HepG2 (cell line): ENCODE measurements around the gene VMO1. TPM values are rescaled to one million over a fixed set of nuclear protein-coding genes. Genes with fewer than 3 reads are reported as not detected.
A peak's percentile ranks its signal among the peaks of the same experiment; 100 is the strongest.

Experiments used
- BCL6 ChIP-seq: IDR thresholded peaks from 2 replicates; pipeline ENCODE4 v1.6.1; 2016; ENCODE audit warnings: missing genetic modification reagents, missing compliant biosample characterization
- ETV6 ChIP-seq: sonication (generic); formaldehyde crosslinking; conservative IDR thresholded peaks from 2 replicates; pipeline ENCODE4 v1.4.0; 2020; ENCODE audit warnings: missing genetic modification reagents
- KDM1A ChIP-seq: IDR thresholded peaks from 2 replicates; pipeline ENCODE4 v1.6.1; 2016; ENCODE audit warnings: missing compliant biosample characterization
- MAFK ChIP-seq, 2 experiments: IDR thresholded peaks in 1 of 2; conservative IDR thresholded peaks in 1 of 2; 2 replicates each; pipeline ENCODE4 v1.6.1; 2011; ENCODE audit warnings: improper control_type of control experiment in 2 of 2, low read length in 2 of 2
- PHF20 ChIP-seq: sonication (generic); formaldehyde crosslinking; IDR thresholded peaks from 2 replicates; pipeline ENCODE4 v1.5.0; 2020; ENCODE audit warnings: mild to moderate bottlenecking, missing genetic modification reagents
- RFX5 ChIP-seq: IDR thresholded peaks from 2 replicates; pipeline ENCODE4 v1.6.1; 2011; ENCODE audit warnings: low read depth, low read length, improper control_type of control experiment
- SRSF9 ChIP-seq: fragments of 200-400 bp; formaldehyde crosslinking; IDR thresholded peaks from 2 replicates; pipeline ENCODE4 v1.6.1; 2018; ENCODE audit warnings: borderline replicate concordance, mild to moderate bottlenecking, low read depth, low read length; ENCODE audit not compliant: insufficient read depth, poor library complexity, severe bottlenecking
- SSRP1 ChIP-seq: IDR thresholded peaks from 2 replicates; pipeline ENCODE4 v1.6.1; 2016; ENCODE audit warnings: control low read depth
- YY1 ChIP-seq: IDR thresholded peaks from 2 replicates; pipeline ENCODE4 v1.6.1; 2011; ENCODE audit warnings: low read length, low read depth, moderate library complexity, mild to moderate bottlenecking; ENCODE audit not compliant: insufficient read depth, insufficient replicate concordance
- ZC3H13 ChIP-seq: sonication (generic); formaldehyde crosslinking; IDR thresholded peaks from 2 replicates; pipeline ENCODE4 v1.8.1; 2023; ENCODE audit warnings: mild to moderate bottlenecking, missing genetic modification reagents, moderate library complexity
- ZMAT3 ChIP-seq: sonication (generic); formaldehyde crosslinking; conservative IDR thresholded peaks from 2 replicates; pipeline ENCODE4 v1.7.0; 2021; ENCODE audit warnings: missing genetic modification reagents
- ZNF350 ChIP-seq: sonication (generic); formaldehyde crosslinking; IDR thresholded peaks from 2 replicates; pipeline ENCODE4 v1.4.0; 2020; ENCODE audit warnings: mild to moderate bottlenecking, low read depth, missing genetic modification reagents, borderline replicate concordance
- polyA plus RNA-seq, 8 experiments: library from polyadenylated mRNA; depleted of rRNA in 3 of 8; stranded (reverse) in 7 of 8; unstranded in 1 of 8; fragments of >200 nt; fragmentation: Illumina TruSeq in 4 of 8; extraction: Trizol in 4 of 8; gene quantifications; 2 replicates each; pipeline versions ENCODE4 v1.2.1 to v1.2.3, GENCODE V29; 2011 to 2016; ENCODE audit warnings: low read depth in 4 of 8, missing spikeins in 1 of 8, mixed read lengths in 1 of 8; ENCODE audit not compliant: insufficient read depth in 1 of 8
- total RNA-seq, 5 experiments: library from RNA; depleted of rRNA; stranded (reverse); fragments of >200 nt; fragmentation: Illumina TruSeq; extraction: Trizol; gene quantifications; 2 replicates each; pipeline ENCODE4 v1.2.3, GENCODE V29; 2016; ENCODE audit warnings: low read depth in 1 of 5
- TF ChIP-seq, protein P1 (sequence below): sonication (generic); formaldehyde crosslinking; IDR thresholded peaks from 2 replicates; pipeline ENCODE4 v1.5.0; 2020; ENCODE audit warnings: mild to moderate bottlenecking, missing genetic modification reagents, borderline replicate concordance
- TF ChIP-seq, protein P2 (sequence below): sonication (generic); formaldehyde crosslinking; IDR thresholded peaks from 2 replicates; pipeline ENCODE4 v1.4.0; 2020; ENCODE audit warnings: mild to moderate bottlenecking, missing genetic modification reagents, borderline replicate concordance

VMO1 gene
- total and polyA plus RNA-seq, 2 of the 13 experiments (the other 11 are each of a cell fraction or from before 2014, with no cell fraction given): not detected

DNA sequence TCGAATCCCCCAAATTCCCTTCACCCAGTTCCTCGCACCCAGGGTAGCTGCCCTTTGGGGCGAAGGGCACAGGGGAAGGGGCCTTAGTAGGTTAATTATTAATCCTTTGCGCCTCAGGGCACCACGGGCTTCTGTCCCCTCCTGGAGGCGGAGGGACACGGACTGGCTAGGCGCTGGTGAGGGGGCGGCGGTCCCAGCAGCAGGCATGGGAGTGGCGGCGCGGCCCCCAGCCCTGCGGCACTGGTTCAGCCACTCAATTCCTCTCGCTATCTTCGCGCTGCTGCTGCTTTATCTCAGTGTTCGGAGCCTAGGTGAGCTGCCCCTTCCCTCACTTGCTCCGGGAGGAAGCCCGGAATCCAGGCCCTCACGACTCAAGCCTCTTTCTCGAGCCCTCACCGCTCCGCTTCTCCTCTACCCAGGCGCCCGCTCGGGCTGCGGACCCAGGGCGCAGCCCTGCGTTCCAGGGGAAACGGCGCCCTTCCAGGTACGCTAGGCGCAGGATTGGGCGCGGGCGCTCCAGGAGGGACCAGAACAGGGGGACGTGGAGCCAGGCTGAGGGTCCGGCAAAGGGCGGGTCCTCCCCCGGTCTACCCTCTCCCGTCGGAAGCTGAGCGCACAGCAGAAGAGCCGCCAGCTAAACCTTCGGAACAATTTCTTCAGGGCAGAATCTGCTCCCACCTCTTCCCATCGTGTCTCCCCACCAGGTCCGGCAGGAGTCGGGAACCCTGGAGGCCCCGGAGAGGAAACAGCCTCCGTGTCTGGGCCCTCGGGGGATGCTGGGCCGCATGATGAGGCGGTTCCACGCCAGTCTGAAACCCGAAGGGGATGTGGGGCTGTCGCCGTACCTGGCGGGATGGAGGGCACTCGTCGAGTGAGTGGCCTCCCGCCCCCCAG is 2.9 kb upstream of the VMO1 start, which contains the start of gene GLTPD2 (continued):
- TF ChIP-seq ZNF350 (CRISPR knock-in tag): peak; percentile 42; the same call in 1 of the 2 replicates
- TF ChIP-seq RFX5: no peak
- no peak for TF ChIP-seq SSRP1
- peak; percentile 74; the same call in 1 of the 2 replicates for TF ChIP-seq ETV6 (CRISPR knock-in tag)
- no peak for TF ChIP-seq MAFK (conservative IDR thresholded peaks at IDR 0.05 in 1 of 2, IDR thresholded peaks at IDR 0.05 in 1 of 2; ENCODE audit: low read length in 2 of 2)
- TF ChIP-seq, protein P1, sequence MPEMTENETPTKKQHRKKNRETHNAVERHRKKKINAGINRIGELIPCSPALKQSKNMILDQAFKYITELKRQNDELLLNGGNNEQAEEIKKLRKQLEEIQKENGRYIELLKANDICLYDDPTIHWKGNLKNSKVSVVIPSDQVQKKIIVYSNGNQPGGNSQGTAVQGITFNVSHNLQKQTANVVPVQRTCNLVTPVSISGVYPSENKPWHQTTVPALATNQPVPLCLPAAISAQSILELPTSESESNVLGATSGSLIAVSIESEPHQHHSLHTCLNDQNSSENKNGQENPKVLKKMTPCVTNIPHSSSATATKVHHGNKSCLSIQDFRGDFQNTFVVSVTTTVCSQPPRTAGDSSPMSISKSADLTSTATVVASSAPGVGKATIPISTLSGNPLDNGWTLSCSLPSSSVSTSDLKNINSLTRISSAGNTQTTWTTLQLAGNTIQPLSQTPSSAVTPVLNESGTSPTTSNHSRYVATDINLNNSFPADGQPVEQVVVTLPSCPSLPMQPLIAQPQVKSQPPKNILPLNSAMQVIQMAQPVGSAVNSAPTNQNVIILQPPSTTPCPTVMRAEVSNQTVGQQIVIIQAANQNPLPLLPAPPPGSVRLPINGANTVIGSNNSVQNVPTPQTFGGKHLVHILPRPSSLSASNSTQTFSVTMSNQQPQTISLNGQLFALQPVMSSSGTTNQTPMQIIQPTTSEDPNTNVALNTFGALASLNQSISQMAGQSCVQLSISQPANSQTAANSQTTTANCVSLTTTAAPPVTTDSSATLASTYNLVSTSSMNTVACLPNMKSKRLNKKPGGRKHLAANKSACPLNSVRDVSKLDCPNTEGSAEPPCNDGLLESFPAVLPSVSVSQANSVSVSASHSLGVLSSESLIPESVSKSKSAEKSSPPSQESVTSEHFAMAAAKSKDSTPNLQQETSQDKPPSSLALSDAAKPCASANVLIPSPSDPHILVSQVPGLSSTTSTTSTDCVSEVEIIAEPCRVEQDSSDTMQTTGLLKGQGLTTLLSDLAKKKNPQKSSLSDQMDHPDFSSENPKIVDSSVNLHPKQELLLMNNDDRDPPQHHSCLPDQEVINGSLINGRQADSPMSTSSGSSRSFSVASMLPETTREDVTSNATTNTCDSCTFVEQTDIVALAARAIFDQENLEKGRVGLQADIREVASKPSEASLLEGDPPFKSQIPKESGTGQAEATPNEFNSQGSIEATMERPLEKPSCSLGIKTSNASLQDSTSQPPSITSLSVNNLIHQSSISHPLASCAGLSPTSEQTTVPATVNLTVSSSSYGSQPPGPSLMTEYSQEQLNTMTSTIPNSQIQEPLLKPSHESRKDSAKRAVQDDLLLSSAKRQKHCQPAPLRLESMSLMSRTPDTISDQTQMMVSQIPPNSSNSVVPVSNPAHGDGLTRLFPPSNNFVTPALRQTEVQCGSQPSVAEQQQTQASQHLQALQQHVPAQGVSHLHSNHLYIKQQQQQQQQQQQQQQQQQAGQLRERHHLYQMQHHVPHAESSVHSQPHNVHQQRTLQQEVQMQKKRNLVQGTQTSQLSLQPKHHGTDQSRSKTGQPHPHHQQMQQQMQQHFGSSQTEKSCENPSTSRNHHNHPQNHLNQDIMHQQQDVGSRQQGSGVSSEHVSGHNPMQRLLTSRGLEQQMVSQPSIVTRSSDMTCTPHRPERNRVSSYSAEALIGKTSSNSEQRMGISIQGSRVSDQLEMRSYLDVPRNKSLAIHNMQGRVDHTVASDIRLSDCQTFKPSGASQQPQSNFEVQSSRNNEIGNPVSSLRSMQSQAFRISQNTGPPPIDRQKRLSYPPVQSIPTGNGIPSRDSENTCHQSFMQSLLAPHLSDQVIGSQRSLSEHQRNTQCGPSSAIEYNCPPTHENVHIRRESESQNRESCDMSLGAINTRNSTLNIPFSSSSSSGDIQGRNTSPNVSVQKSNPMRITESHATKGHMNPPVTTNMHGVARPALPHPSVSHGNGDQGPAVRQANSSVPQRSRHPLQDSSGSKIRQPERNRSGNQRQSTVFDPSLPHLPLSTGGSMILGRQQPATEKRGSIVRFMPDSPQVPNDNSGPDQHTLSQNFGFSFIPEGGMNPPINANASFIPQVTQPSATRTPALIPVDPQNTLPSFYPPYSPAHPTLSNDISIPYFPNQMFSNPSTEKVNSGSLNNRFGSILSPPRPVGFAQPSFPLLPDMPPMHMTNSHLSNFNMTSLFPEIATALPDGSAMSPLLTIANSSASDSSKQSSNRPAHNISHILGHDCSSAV (CRISPR knock-in tag): no peak
- TF ChIP-seq, protein P2, sequence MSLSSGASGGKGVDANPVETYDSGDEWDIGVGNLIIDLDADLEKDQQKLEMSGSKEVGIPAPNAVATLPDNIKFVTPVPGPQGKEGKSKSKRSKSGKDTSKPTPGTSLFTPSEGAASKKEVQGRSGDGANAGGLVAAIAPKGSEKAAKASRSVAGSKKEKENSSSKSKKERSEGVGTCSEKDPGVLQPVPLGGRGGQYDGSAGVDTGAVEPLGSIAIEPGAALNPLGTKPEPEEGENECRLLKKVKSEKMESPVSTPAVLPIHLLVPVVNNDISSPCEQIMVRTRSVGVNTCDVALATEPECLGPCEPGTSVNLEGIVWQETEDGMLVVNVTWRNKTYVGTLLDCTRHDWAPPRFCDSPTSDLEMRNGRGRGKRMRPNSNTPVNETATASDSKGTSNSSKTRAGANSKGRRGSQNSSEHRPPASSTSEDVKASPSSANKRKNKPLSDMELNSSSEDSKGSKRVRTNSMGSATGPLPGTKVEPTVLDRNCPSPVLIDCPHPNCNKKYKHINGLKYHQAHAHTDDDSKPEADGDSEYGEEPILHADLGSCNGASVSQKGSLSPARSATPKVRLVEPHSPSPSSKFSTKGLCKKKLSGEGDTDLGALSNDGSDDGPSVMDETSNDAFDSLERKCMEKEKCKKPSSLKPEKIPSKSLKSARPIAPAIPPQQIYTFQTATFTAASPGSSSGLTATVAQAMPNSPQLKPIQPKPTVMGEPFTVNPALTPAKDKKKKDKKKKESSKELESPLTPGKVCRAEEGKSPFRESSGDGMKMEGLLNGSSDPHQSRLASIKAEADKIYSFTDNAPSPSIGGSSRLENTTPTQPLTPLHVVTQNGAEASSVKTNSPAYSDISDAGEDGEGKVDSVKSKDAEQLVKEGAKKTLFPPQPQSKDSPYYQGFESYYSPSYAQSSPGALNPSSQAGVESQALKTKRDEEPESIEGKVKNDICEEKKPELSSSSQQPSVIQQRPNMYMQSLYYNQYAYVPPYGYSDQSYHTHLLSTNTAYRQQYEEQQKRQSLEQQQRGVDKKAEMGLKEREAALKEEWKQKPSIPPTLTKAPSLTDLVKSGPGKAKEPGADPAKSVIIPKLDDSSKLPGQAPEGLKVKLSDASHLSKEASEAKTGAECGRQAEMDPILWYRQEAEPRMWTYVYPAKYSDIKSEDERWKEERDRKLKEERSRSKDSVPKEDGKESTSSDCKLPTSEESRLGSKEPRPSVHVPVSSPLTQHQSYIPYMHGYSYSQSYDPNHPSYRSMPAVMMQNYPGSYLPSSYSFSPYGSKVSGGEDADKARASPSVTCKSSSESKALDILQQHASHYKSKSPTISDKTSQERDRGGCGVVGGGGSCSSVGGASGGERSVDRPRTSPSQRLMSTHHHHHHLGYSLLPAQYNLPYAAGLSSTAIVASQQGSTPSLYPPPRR (CRISPR knock-in tag): peak; percentile 57; the same call in 1 of the 2 replicates
- peak; percentile 68 for TF ChIP-seq YY1
- peak; percentile 47; the same call in 1 of the 2 replicates for TF ChIP-seq PHF20 (CRISPR knock-in tag)
- TF ChIP-seq SRSF9: no peak
- TF ChIP-seq BCL6 (CRISPR knock-in tag): peak; percentile 54
- TF ChIP-seq ZMAT3 (CRISPR knock-in tag): peak; percentile 18; the same call in 1 of the 2 replicates
- TF ChIP-seq KDM1A: no peak
- TF ChIP-seq ZC3H13 (CRISPR knock-in tag): peak; percentile 81; the same call in 1 of the 2 replicates
